D721Med (cell line): ENCODE data around the gene TMED9.
A peak's percentile ranks its signal among the peaks of the same experiment; 100 is the strongest.

Source experiments
- DNase-seq: peaks from one replicate; pipeline ENCODE4 v3.0.0; 2011; ENCODE audit warnings: low spot score; ENCODE audit not compliant: insufficient read length
- FAIRE-seq: peaks from 2 replicates; lab custom pipeline; 2011; peaks lifted over from hg19 to GRCh38; lab: Jason Lieb, UNC
- CTCF ChIP-seq: IDR thresholded peaks from 2 replicates; pipeline ENCODE4 v1.5.1; 2012; ENCODE audit warnings: mild to moderate bottlenecking, control low read depth; ENCODE audit not compliant: insufficient read depth; ENCODE audit errors: missing control alignments

TMED9 gene

GRCh38 chr5:177592010-177592834, at the start of gene TMED9:
TSS of gene TMED9 (plus strand) at chr5:177592203. CDS start at chr5:177592215, 12 bp downstream.
- no peak for FAIRE-seq
- TF ChIP-seq CTCF: no peak
- peak; percentile 64 for DNase-seq

- peak; percentile 86 for DNase-seq
- no peak for TF ChIP-seq CTCF
- peak; percentile 92 for FAIRE-seq
These were observed 49.1 kb upstream of the TMED9 start for GRCh38 chr5:177542816-177543465.

- no peak for DNase-seq
- no peak for FAIRE-seq
- no peak for TF ChIP-seq CTCF
These were observed 46.3 kb upstream of the TMED9 start for GRCh38 chr5:177545487-177546257.

- FAIRE-seq: no peak
- DNase-seq: no peak
- no peak for TF ChIP-seq CTCF
These were observed 45.7 kb upstream of the TMED9 start for GRCh38 chr5:177546258-177546741.

- DNase-seq (no peak), FAIRE-seq (no peak)
- no peak for TF ChIP-seq CTCF
These were observed 44.3 kb upstream of the TMED9 start for GRCh38 chr5:177547736-177548135.

GRCh38 chr5:177548495-177548894, 43.5 kb upstream of the TMED9 start:
- no peak for TF ChIP-seq CTCF
- DNase-seq: no peak
- FAIRE-seq: no peak
